ENCODE results near the gene GCH1. TPM values are rescaled to one million over a fixed set of nuclear protein-coding genes. Genes with fewer than 3 reads are reported as not detected.

GCH1 gene
- total RNA-seq, 1 experiment from 2014 or later, result 16.7 TPM

DNA sequence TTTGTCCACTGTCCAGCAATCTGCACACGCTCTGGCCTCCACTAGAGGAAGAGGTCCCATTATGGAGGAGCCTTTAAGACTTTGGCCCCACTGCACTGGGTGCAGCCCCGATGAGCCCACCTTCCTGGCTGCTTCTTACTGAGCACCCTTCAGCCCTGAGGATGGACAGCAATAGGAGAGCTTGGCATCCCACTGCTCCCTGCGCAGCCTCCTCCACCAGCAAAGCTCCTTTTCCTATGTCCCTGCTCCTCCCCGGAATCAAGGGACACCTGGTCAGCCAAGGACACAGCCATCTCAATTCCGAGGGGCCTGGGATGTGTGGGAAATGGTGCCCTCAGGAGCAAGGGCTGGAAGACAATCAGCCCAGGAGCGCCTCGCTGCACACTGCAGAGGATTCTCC is 94.7 kb downstream of the GCH1 start:
- Histone ChIP-seq H3K4me1 (ENCODE audit: control insufficient read depth in 1 of 2, insufficient read depth in 2 of 2, low read length in 2 of 2) (peaks cover 0 to 5% of the 10 kb centered on the region in 2 experiments; a peak in 1 of 4 replicates), H3K9me3 (ENCODE audit: control insufficient read depth in 1 of 2, insufficient read depth in 1 of 2, low read depth in 1 of 2, low read length in 2 of 2) (no peaks in the 10 kb centered on the region), H3K27ac (ENCODE audit: low read depth, low read length) (no peak overlapping the region), H4K20me1 (ENCODE audit: insufficient read depth) (no peaks in the 10 kb centered on the region), H3K27me3 (ENCODE audit: insufficient read depth, low read length) (no peaks in the 10 kb centered on the region), H3K4me3 (replicated peaks in 1 of 2; ENCODE audit: low read depth in 1 of 2, low read length in 2 of 2) (no peak overlapping the region), H3K4me2 (ENCODE audit: low read length) (no peak overlapping the region), H3K9me2 (ENCODE audit: insufficient read depth) (no peaks in the 10 kb centered on the region), H2AFZ (ENCODE audit: low read depth, low read length, poor library complexity, severe bottlenecking) (no peak overlapping the region), H3K9ac (ENCODE audit: low read length) (no peak overlapping the region), H3K79me2 (ENCODE audit: insufficient read depth, low read length) (no peaks in the 10 kb centered on the region), H3K36me3 (ENCODE audit: control insufficient read depth in 1 of 2, insufficient read depth in 2 of 2, low read length in 2 of 2) (no peaks in the 10 kb centered on the region)
- DNase-seq (ENCODE audit: low read depth, low spot score) (no peak), ATAC-seq (no peak)
- POLR2A ChIA-PET, result no interaction called here
- CTCF ChIA-PET, result no interaction called here
- intact Hi-C loops (cut with micrococcal nuclease), result no loop called here
- no TSS peak for BruUV-seq (replicated peaks)
- TF ChIP-seq SRF (IDR thresholded peaks at IDR 0.05; ENCODE audit: low read depth) (no peak), YY1 (IDR thresholded peaks at IDR 0.05; ENCODE audit: extremely low read depth, insufficient replicate concordance, low read depth, low read length) (no peak), ATF3 (IDR thresholded peaks at IDR 0.05) (no peak), RAD21 (IDR thresholded peaks at IDR 0.05; ENCODE audit: low read depth) (no peak), ZFX (IDR thresholded peaks at IDR 0.05) (no peak)
- RAD21 ChIA-PET (ENCODE audit: low non-redundant PET in 1 of 2, low total read pairs in 2 of 2, uncharacterized antibody in 2 of 2, unreplicated experiment in 2 of 2), result no interaction called here

DNA sequence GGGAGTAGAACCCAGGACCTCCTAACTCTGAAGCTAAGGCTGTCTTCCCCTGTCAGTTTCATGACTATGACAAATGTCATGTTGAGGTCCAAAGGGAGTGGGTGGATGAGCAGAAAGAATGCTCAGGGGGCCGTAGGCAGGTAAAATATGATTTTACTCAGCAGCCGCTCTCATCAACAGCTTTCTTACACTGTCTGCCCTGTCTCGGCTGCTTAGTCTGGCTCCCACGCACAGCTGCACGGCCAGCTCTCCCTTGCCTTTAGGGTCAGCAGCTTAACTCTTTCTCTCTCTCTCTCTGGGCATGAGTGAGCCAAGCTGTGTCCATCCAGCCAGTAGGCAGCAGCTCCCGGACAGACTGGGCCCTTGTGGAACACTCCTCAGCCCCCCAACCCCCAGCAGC is 95.2 kb downstream of the GCH1 start:
- H3K9me3 ChIP-seq (ENCODE audit: control insufficient read depth in 1 of 2, insufficient read depth in 1 of 2, low read depth in 1 of 2, low read length in 2 of 2), result no peaks in the 10 kb centered on the region
- ATAC-seq (no peak), DNase-seq (ENCODE audit: low read depth, low spot score) (no peak)
- H4K20me1 ChIP-seq (ENCODE audit: insufficient read depth), result no peaks in the 10 kb centered on the region
- no peak overlapping the region for H3K27ac ChIP-seq (ENCODE audit: low read depth, low read length)
- H2AFZ ChIP-seq (ENCODE audit: low read depth, low read length, poor library complexity, severe bottlenecking), result no peak overlapping the region
- ChIA-PET CTCF (interaction anchor here (3.6 kb wide), 1 partner anchor 440 kb away, joined by 17 read pairs; no protein-coding TSS in a partner anchor), POLR2A (interaction anchor here (0.6 kb wide), 1 partner anchor 94 kb away, joined by 3 read pairs; no protein-coding TSS in a partner anchor), RAD21 (ENCODE audit: low non-redundant PET in 1 of 2, low total read pairs in 2 of 2, uncharacterized antibody in 2 of 2, unreplicated experiment in 2 of 2) (no interaction called here)
- no peak overlapping the region for H3K4me3 ChIP-seq (replicated peaks in 1 of 2; ENCODE audit: low read depth in 1 of 2, low read length in 2 of 2)
- H3K4me1 ChIP-seq (ENCODE audit: control insufficient read depth in 1 of 2, insufficient read depth in 2 of 2, low read length in 2 of 2), result peaks cover 0 to 5% of the 10 kb centered on the region in 2 experiments; a peak in 1 of 4 replicates
- no TSS peak for BruUV-seq (replicated peaks)
- H3K27me3 ChIP-seq (ENCODE audit: insufficient read depth, low read length), result no peaks in the 10 kb centered on the region
- intact Hi-C loops (cut with micrococcal nuclease), result no loop called here
- H3K9ac ChIP-seq (ENCODE audit: low read length), result no peak overlapping the region
- no peak overlapping the region for H3K4me2 ChIP-seq (ENCODE audit: low read length)
- H3K79me2 ChIP-seq (ENCODE audit: insufficient read depth, low read length), result no peaks in the 10 kb centered on the region
- no peaks in the 10 kb centered on the region for H3K9me2 ChIP-seq (ENCODE audit: insufficient read depth)
- H3K36me3 ChIP-seq (ENCODE audit: control insufficient read depth in 1 of 2, insufficient read depth in 2 of 2, low read length in 2 of 2), result no peaks in the 10 kb centered on the region
- no peak for TF ChIP-seq YY1 (IDR thresholded peaks at IDR 0.05; ENCODE audit: extremely low read depth, insufficient replicate concordance, low read depth, low read length)
- no peak for TF ChIP-seq ZFX (IDR thresholded peaks at IDR 0.05)
- TF ChIP-seq EZH2 (IDR thresholded peaks at IDR 0.05), result no peak
- no peak for TF ChIP-seq EGR1 (IDR thresholded peaks at IDR 0.05; ENCODE audit: low read depth)
- TF ChIP-seq SP1 (IDR thresholded peaks at IDR 0.05; ENCODE audit: low read depth), result no peak
- no peak for TF ChIP-seq TCF7L2 (IDR thresholded peaks at IDR 0.05; ENCODE audit: borderline replicate concordance, extremely low read depth, insufficient read depth, insufficient read length)
- TF ChIP-seq POLR2AphosphoS5 (IDR thresholded peaks at IDR 0.05; ENCODE audit: low read depth, low read length), result no peak
- TF ChIP-seq ZBTB33 (IDR thresholded peaks at IDR 0.05; ENCODE audit: extremely low read depth, insufficient replicate concordance, low read length), result no peak
- TF ChIP-seq JUND (IDR thresholded peaks at IDR 0.05), result no peak
- no peak for TF ChIP-seq CEBPB (IDR thresholded peaks at IDR 0.05; ENCODE audit: low read depth)
- no peak for TF ChIP-seq POLR2A (IDR thresholded peaks at IDR 0.05; ENCODE audit: borderline replicate concordance, extremely low read depth, insufficient read depth, insufficient read length)
- TF ChIP-seq SRF (IDR thresholded peaks at IDR 0.05; ENCODE audit: low read depth), result no peak
- TF ChIP-seq SIN3A (IDR thresholded peaks at IDR 0.05; ENCODE audit: low read depth), result no peak
- TF ChIP-seq, protein P1, sequence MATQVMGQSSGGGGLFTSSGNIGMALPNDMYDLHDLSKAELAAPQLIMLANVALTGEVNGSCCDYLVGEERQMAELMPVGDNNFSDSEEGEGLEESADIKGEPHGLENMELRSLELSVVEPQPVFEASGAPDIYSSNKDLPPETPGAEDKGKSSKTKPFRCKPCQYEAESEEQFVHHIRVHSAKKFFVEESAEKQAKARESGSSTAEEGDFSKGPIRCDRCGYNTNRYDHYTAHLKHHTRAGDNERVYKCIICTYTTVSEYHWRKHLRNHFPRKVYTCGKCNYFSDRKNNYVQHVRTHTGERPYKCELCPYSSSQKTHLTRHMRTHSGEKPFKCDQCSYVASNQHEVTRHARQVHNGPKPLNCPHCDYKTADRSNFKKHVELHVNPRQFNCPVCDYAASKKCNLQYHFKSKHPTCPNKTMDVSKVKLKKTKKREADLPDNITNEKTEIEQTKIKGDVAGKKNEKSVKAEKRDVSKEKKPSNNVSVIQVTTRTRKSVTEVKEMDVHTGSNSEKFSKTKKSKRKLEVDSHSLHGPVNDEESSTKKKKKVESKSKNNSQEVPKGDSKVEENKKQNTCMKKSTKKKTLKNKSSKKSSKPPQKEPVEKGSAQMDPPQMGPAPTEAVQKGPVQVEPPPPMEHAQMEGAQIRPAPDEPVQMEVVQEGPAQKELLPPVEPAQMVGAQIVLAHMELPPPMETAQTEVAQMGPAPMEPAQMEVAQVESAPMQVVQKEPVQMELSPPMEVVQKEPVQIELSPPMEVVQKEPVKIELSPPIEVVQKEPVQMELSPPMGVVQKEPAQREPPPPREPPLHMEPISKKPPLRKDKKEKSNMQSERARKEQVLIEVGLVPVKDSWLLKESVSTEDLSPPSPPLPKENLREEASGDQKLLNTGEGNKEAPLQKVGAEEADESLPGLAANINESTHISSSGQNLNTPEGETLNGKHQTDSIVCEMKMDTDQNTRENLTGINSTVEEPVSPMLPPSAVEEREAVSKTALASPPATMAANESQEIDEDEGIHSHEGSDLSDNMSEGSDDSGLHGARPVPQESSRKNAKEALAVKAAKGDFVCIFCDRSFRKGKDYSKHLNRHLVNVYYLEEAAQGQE (IDR thresholded peaks at IDR 0.05; ENCODE audit: low read depth), result no peak
- no peak for TF ChIP-seq ELF1 (IDR thresholded peaks at IDR 0.05; ENCODE audit: borderline replicate concordance, low read depth)
- no peak for TF ChIP-seq RAD21 (IDR thresholded peaks at IDR 0.05; ENCODE audit: low read depth)
